ENCODE results near the gene OSM.

GRCh38 chr22:30272781-30273601 is 6.3 kb upstream of the OSM start:
- TF ChIP-seq CTCF (IDR thresholded peaks at IDR 0.05) = no peak
- no peak for TF ChIP-seq POLR2A (IDR thresholded peaks at IDR 0.05)
